GM23338 (cell line): ENCODE data around the gene PCDHB14. TPM values are rescaled to one million over a fixed set of nuclear protein-coding genes. Genes with fewer than 3 reads are reported as not detected.
"Not testable (repeated sequence)": the region's sequence is repeated elsewhere in the genome, so short reads cannot be mapped to it uniquely, and the experiment has no call there.

Experiments
- ATAC-seq: fragments of 200-7000 bp; cut with Tn5 transposase; 3 replicates; pipeline ENCODE4 v1.9.1; 2020
- DNase-seq: peaks from one replicate; pipeline ENCODE4 v3.0.0-alpha.2; 2015; ENCODE audit warnings: low spot score
- H2AFZ ChIP-seq: fragments of 200-600 bp; sonication (generic); 2 replicates; pipeline ENCODE4 v1.8.0; 2016; ENCODE audit warnings: antibody characterized with exemption, mild to moderate bottlenecking, moderate library complexity
- H3F3A ChIP-seq: fragments of 200-600 bp; sonication (generic); replicated peaks from 2 replicates; pipeline ENCODE4 v1.8.0; 2017; ENCODE audit warnings: antibody characterized with exemption, mixed run types, low read depth
- H3K27ac ChIP-seq: fragments of 200-600 bp; sonication (generic); 2 replicates; pipeline ENCODE4 v1.6.1; 2016; ENCODE audit warnings: low read depth
- H3K27me3 ChIP-seq: fragments of 200-600 bp; sonication (generic); 2 replicates; pipeline ENCODE4 v1.8.0; 2016; ENCODE audit warnings: mild to moderate bottlenecking, mixed run types, moderate library complexity; ENCODE audit not compliant: insufficient read depth
- H3K36me3 ChIP-seq: fragments of 200-600 bp; sonication (generic); 2 replicates; pipeline ENCODE4 v1.8.0; 2016; ENCODE audit warnings: mild to moderate bottlenecking; ENCODE audit not compliant: insufficient read depth
- H3K4me1 ChIP-seq: fragments of 200-600 bp; sonication (generic); 2 replicates; pipeline ENCODE4 v1.8.0; 2016; ENCODE audit warnings: mild to moderate bottlenecking, moderate library complexity; ENCODE audit not compliant: insufficient read depth
- H3K4me2 ChIP-seq: fragments of 200-600 bp; sonication (generic); 2 replicates; pipeline ENCODE4 v1.7.1; 2017; ENCODE audit warnings: mixed run types
- H3K4me3 ChIP-seq: fragments of 200-600 bp; sonication (generic); 2 replicates; pipeline ENCODE4 v1.6.1; 2016; ENCODE audit warnings: mixed run types
- H3K79me2 ChIP-seq: fragments of 200-600 bp; sonication (generic); replicated peaks from 2 replicates; pipeline ENCODE4 v1.8.0; 2017; ENCODE audit warnings: mild to moderate bottlenecking; ENCODE audit not compliant: insufficient read depth
- H3K9me2 ChIP-seq: fragments of 200-600 bp; sonication (generic); 2 replicates; pipeline ENCODE4 v1.8.0; 2017; ENCODE audit not compliant: insufficient read depth
- H4K20me1 ChIP-seq: fragments of 200-600 bp; sonication (generic); replicated peaks from 2 replicates; pipeline ENCODE4 v1.8.0; 2017; ENCODE audit warnings: mild to moderate bottlenecking; ENCODE audit not compliant: insufficient read depth
- H3K27ac Mint-ChIP-seq: 2 replicates; pipeline ENCODE4 v1.8.0; 2020; ENCODE audit warnings: inconsistent platforms, mild to moderate bottlenecking, moderate library complexity, mixed read lengths
- H3K27me3 Mint-ChIP-seq: 3 replicates; pipeline ENCODE4 v1.8.0; 2022; ENCODE audit warnings: low read depth, mild to moderate bottlenecking, moderate library complexity, mixed read lengths, inconsistent platforms; ENCODE audit not compliant: insufficient read depth, poor library complexity
- H3K36me3 Mint-ChIP-seq: 3 replicates; pipeline ENCODE4 v1.8.0; 2021; ENCODE audit warnings: low read depth, mild to moderate bottlenecking, inconsistent platforms, moderate library complexity, mixed read lengths
- H3K4me1 Mint-ChIP-seq: 3 replicates; pipeline ENCODE4 v1.8.0; 2020; ENCODE audit warnings: mild to moderate bottlenecking, inconsistent platforms, mixed read lengths
- H3K4me3 Mint-ChIP-seq: 3 replicates; pipeline ENCODE4 v1.8.0; 2021; ENCODE audit warnings: moderate library complexity, mild to moderate bottlenecking, inconsistent platforms, mixed read lengths
- H3K9me3 Mint-ChIP-seq: 3 replicates; pipeline ENCODE4 v1.8.0; 2020; ENCODE audit warnings: moderate library complexity, mild to moderate bottlenecking, inconsistent platforms, mixed read lengths
- CREB1 ChIP-seq: fragments of 250-450 bp; sonication (Bioruptor Pico); IDR thresholded peaks from 2 replicates; pipeline ENCODE4 v1.5.0; 2020; ENCODE audit warnings: low read depth, mild to moderate bottlenecking, moderate library complexity
- NANOG ChIP-seq: IDR thresholded peaks from 2 replicates; pipeline ENCODE4 v1.6.1; 2016; ENCODE audit warnings: antibody characterized with exemption, borderline replicate concordance
- POLR2AphosphoS5 ChIP-seq: IDR thresholded peaks from 2 replicates; pipeline ENCODE4 v1.6.1; 2016; ENCODE audit warnings: antibody characterized with exemption, low read depth
- polyA plus RNA-seq: library from polyadenylated mRNA; unstranded; fragments of >200 nt; fragmentation: Nextera tagmentation; extraction: Ambion mirVana; gene quantifications from 2 replicates; pipeline ENCODE4 v1.2.1, GENCODE V29; 2016
- total RNA-seq: library from RNA; depleted of rRNA; stranded (reverse); fragments of >200 nt; shearing (Covaris generic); gene quantifications from 2 replicates; pipeline ENCODE4 v1.2.3, GENCODE V29; 2014
- TF ChIP-seq, protein P1 (sequence below), 2 experiments: fragments of 200-600 bp in 1 of 2; sonication (generic) in 1 of 2; conservative IDR thresholded peaks; 2 replicates each; pipeline versions ENCODE4 v1.5.1 to v1.6.1; 2016 to 2017; ENCODE audit warnings: antibody characterized with exemption in 2 of 2, low read depth in 2 of 2, mild to moderate bottlenecking in 2 of 2, moderate library complexity in 1 of 2
- TF ChIP-seq, protein P2 (sequence below): IDR thresholded peaks from 2 replicates; pipeline ENCODE4 v1.6.1; 2016; ENCODE audit warnings: antibody characterized with exemption
- TF ChIP-seq, protein P3 (sequence below): fragments of 250-450 bp; sonication (Bioruptor Pico); IDR thresholded peaks from 2 replicates; pipeline ENCODE4 v1.5.0; 2020; ENCODE audit warnings: mild to moderate bottlenecking, moderate library complexity

The PCDHB14 gene
- total and polyA plus RNA-seq, 2 experiments from 2014 or later = 0.71 to 4.1 TPM

DNA sequence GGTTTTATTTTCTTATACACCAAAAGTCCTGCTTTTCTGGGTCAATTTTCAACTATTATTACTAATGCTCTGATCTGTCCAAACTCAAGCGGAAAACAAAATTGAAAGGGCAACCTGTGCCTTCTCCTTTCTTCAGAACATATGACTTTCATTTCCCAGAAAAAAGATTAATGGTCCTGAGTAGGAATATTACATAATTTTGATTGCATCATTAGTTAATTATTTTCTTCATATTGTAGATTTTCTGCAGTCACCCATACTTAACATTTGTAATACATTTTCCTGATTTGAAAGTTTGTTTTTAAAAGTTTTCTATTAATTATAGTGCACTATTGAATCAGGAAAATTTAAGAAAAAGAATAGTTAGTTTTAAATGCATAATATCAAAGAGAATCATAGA lies 47.2 kb upstream of the PCDHB14 start (continued):
- TF ChIP-seq, protein P1, sequence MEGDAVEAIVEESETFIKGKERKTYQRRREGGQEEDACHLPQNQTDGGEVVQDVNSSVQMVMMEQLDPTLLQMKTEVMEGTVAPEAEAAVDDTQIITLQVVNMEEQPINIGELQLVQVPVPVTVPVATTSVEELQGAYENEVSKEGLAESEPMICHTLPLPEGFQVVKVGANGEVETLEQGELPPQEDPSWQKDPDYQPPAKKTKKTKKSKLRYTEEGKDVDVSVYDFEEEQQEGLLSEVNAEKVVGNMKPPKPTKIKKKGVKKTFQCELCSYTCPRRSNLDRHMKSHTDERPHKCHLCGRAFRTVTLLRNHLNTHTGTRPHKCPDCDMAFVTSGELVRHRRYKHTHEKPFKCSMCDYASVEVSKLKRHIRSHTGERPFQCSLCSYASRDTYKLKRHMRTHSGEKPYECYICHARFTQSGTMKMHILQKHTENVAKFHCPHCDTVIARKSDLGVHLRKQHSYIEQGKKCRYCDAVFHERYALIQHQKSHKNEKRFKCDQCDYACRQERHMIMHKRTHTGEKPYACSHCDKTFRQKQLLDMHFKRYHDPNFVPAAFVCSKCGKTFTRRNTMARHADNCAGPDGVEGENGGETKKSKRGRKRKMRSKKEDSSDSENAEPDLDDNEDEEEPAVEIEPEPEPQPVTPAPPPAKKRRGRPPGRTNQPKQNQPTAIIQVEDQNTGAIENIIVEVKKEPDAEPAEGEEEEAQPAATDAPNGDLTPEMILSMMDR (conservative IDR thresholded peaks at IDR 0.05; ENCODE audit: low read depth in 2 of 2) = no peak
- TF ChIP-seq POLR2AphosphoS5 (no peak), NANOG (no peak), CREB1 (CRISPR knock-in tag) (no peak)
- TF ChIP-seq, protein P2, sequence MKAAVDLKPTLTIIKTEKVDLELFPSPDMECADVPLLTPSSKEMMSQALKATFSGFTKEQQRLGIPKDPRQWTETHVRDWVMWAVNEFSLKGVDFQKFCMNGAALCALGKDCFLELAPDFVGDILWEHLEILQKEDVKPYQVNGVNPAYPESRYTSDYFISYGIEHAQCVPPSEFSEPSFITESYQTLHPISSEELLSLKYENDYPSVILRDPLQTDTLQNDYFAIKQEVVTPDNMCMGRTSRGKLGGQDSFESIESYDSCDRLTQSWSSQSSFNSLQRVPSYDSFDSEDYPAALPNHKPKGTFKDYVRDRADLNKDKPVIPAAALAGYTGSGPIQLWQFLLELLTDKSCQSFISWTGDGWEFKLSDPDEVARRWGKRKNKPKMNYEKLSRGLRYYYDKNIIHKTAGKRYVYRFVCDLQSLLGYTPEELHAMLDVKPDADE = no peak

DNA sequence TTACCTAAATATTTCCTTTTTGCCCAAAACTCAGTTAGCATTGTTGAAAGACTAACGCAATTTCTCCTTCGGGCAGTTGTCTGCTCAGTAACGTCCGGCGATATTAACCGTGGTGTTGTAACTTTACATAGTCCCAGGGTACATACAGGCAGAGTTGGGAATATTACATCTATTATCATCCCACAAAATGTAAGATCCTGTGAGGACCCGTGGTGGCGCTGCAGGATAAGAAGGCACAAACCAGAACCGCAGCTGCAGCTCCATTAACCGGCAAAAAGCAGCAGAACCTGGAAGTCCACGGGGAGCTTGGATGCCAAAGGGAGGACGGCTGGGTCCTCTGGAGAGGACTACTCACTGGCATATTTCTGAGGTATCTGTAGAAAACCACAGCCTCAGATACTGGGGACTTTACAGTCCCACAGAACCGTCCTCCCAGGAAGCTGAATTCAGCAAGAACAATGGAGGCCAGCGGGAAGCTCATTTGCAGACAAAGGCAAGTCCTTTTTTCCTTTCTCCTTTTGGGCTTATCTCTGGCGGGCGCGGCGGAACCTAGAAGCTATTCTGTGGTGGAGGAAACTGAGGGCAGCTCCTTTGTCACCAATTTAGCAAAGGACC lies 45.5 kb upstream of the PCDHB14 start, which contains the start of gene PCDHB8:
TSS of gene PCDHB8 (plus strand) at position 214 of the 615 bp plus-strand sequence. CDS start at position 459, 245 bp downstream.
- not testable (repeated sequence) for H3K4me1 ChIP-seq, H3K4me3 Mint-ChIP-seq, H3K9me2 ChIP-seq, H3K27me3 ChIP-seq, H3F3A ChIP-seq, H4K20me1 ChIP-seq, H3K4me2 ChIP-seq, H3K36me3 ChIP-seq, H3K4me1 Mint-ChIP-seq, H3K27me3 Mint-ChIP-seq, H3K27ac Mint-ChIP-seq, H3K79me2 ChIP-seq, H3K27ac ChIP-seq
- TF ChIP-seq, protein P1 (conservative IDR thresholded peaks at IDR 0.05; ENCODE audit: low read depth in 2 of 2) = peak; percentile 75 to 98
- TF ChIP-seq, protein P3, sequence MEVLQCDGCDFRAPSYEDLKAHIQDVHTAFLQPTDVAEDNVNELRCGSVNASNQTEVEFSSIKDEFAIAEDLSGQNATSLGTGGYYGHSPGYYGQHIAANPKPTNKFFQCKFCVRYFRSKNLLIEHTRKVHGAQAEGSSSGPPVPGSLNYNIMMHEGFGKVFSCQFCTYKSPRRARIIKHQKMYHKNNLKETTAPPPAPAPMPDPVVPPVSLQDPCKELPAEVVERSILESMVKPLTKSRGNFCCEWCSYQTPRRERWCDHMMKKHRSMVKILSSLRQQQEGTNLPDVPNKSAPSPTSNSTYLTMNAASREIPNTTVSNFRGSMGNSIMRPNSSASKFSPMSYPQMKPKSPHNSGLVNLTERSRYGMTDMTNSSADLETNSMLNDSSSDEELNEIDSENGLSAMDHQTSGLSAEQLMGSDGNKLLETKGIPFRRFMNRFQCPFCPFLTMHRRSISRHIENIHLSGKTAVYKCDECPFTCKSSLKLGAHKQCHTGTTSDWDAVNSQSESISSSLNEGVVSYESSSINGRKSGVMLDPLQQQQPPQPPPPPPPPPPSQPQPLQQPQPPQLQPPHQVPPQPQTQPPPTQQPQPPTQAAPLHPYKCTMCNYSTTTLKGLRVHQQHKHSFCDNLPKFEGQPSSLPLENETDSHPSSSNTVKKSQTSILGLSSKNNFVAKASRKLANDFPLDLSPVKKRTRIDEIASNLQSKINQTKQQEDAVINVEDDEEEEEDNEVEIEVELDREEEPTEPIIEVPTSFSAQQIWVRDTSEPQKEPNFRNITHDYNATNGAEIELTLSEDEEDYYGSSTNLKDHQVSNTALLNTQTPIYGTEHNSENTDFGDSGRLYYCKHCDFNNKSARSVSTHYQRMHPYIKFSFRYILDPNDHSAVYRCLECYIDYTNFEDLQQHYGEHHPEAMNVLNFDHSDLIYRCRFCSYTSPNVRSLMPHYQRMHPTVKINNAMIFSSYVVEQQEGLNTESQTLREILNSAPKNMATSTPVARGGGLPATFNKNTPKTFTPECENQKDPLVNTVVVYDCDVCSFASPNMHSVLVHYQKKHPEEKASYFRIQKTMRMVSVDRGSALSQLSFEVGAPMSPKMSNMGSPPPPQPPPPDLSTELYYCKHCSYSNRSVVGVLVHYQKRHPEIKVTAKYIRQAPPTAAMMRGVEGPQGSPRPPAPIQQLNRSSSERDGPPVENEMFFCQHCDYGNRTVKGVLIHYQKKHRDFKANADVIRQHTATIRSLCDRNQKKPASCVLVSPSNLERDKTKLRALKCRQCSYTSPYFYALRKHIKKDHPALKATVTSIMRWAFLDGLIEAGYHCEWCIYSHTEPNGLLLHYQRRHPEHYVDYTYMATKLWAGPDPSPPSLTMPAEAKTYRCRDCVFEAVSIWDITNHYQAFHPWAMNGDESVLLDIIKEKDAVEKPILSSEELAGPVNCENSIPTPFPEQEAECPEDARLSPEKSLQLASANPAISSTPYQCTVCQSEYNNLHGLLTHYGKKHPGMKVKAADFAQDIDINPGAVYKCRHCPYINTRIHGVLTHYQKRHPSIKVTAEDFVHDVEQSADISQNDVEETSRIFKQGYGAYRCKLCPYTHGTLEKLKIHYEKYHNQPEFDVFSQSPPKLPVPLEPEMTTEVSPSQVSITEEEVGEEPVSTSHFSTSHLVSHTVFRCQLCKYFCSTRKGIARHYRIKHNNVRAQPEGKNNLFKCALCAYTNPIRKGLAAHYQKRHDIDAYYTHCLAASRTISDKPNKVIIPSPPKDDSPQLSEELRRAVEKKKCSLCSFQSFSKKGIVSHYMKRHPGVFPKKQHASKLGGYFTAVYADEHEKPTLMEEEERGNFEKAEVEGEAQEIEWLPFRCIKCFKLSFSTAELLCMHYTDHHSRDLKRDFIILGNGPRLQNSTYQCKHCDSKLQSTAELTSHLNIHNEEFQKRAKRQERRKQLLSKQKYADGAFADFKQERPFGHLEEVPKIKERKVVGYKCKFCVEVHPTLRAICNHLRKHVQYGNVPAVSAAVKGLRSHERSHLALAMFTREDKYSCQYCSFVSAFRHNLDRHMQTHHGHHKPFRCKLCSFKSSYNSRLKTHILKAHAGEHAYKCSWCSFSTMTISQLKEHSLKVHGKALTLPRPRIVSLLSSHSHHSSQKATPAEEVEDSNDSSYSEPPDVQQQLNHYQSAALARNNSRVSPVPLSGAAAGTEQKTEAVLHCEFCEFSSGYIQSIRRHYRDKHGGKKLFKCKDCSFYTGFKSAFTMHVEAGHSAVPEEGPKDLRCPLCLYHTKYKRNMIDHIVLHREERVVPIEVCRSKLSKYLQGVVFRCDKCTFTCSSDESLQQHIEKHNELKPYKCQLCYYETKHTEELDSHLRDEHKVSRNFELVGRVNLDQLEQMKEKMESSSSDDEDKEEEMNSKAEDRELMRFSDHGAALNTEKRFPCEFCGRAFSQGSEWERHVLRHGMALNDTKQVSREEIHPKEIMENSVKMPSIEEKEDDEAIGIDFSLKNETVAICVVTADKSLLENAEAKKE (CRISPR knock-in tag) = 0 out of 2 replicates have a peak, but pooled peaks have one; percentile 7
- TF ChIP-seq NANOG = peak; percentile 23; the same call in 1 of the 2 replicates
- ATAC-seq (peak; percentile 79), DNase-seq (peak; percentile 90)
- H2AFZ ChIP-seq = 0 out of 2 replicates have a peak within 1 kb of the TSS, but pooled peaks have one; percentile 2
- Mint-ChIP-seq H3K9me3 (peaks cover 19% of the 10 kb centered on the region), H3K36me3 (peaks cover 16% of the 10 kb centered on the region)
- peak within 1 kb of the TSS; percentile 31 for H3K4me3 ChIP-seq

DNA sequence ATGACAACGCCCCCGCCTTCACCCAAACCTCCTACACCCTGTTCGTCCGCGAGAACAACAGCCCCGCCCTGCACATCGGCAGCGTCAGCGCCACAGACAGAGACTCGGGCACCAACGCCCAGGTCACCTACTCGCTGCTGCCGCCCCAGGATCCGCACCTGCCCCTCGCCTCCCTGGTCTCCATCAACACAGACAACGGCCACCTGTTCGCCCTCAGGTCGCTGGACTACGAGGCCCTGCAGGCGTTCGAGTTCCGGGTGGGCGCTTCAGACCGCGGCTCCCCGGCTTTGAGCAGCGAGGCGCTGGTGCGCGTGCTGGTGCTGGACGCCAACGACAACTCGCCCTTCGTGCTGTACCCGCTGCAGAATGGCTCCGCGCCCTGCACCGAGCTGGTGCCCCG lies 43.8 kb upstream of the PCDHB14 start:
- not testable (repeated sequence) for H3K27me3 Mint-ChIP-seq, H3K27ac Mint-ChIP-seq, H3K27ac ChIP-seq, H3F3A ChIP-seq, H3K79me2 ChIP-seq, ATAC-seq, H3K9me2 ChIP-seq, H3K4me3 Mint-ChIP-seq, H4K20me1 ChIP-seq, H3K4me1 ChIP-seq, H3K4me3 ChIP-seq, H3K4me2 ChIP-seq, DNase-seq, H3K4me1 Mint-ChIP-seq, H2AFZ ChIP-seq, H3K27me3 ChIP-seq, H3K36me3 ChIP-seq
- peaks cover 22% of the 10 kb centered on the region for H3K9me3 Mint-ChIP-seq
- H3K36me3 Mint-ChIP-seq = peaks cover 20% of the 10 kb centered on the region
